HepG2 (cell line): ENCODE measurements around the gene TAF12. TPM values are rescaled to one million over a fixed set of nuclear protein-coding genes. Genes with fewer than 3 reads are reported as not detected.

Experiments used
- ARID4A ChIP-seq: sonication (generic); formaldehyde crosslinking; IDR thresholded peaks from 2 replicates; pipeline ENCODE4 v1.5.0; 2020; ENCODE audit warnings: mild to moderate bottlenecking, missing genetic modification reagents, borderline replicate concordance
- ATF4 ChIP-seq, 2 experiments: fragments of 450-650 bp in 1 of 2; sonication (generic) in 1 of 2; formaldehyde crosslinking; IDR thresholded peaks; 2 replicates each; pipeline versions ENCODE4 v1.5.0 to v1.8.0; 2020 to 2022; ENCODE audit warnings: mild to moderate bottlenecking in 1 of 2, missing genetic modification reagents in 1 of 2
- BCL6 ChIP-seq: IDR thresholded peaks from 2 replicates; pipeline ENCODE4 v1.6.1; 2016; ENCODE audit warnings: missing genetic modification reagents, missing compliant biosample characterization
- CCAR2 ChIP-seq: fragments of 200-400 bp; formaldehyde crosslinking; optimal IDR thresholded peaks from 2 replicates; pipeline ENCODE3; 2018; ENCODE audit warnings: low read depth, mild to moderate bottlenecking, low read length, moderate library complexity
- IKZF1 ChIP-seq: fragments of 450-650 bp; IDR thresholded peaks from 2 replicates; pipeline ENCODE4 v1.7.1; 2016
- KDM4B ChIP-seq: sonication (generic); formaldehyde crosslinking; IDR thresholded peaks from 2 replicates; pipeline ENCODE4 v1.4.0; 2020; ENCODE audit warnings: missing genetic modification reagents
- KLF12 ChIP-seq: sonication (generic); formaldehyde crosslinking; IDR thresholded peaks from 2 replicates; pipeline ENCODE4 v1.4.0; 2020; ENCODE audit warnings: missing genetic modification reagents, borderline replicate concordance
- MIER3 ChIP-seq: IDR thresholded peaks from 2 replicates; pipeline ENCODE4 v1.6.1; 2016; ENCODE audit warnings: missing compliant biosample characterization, borderline replicate concordance
- PCBP1 ChIP-seq: fragments of 200-400 bp; formaldehyde crosslinking; IDR thresholded peaks from 2 replicates; pipeline ENCODE4 v1.6.1; 2017; ENCODE audit warnings: mild to moderate bottlenecking, low read depth, low read length, borderline replicate concordance
- SALL2 ChIP-seq: sonication (generic); formaldehyde crosslinking; IDR thresholded peaks from 2 replicates; pipeline ENCODE4 v1.8.1; 2023; ENCODE audit warnings: mild to moderate bottlenecking, missing genetic modification reagents, inconsistent platforms
- SMAD1 ChIP-seq: sonication (generic); formaldehyde crosslinking; IDR thresholded peaks from 2 replicates; pipeline ENCODE4 v1.4.0; 2020; ENCODE audit warnings: missing genetic modification reagents, low read depth, mild to moderate bottlenecking, borderline replicate concordance
- ZHX1 ChIP-seq: sonication (generic); formaldehyde crosslinking; IDR thresholded peaks from 2 replicates; pipeline ENCODE4 v1.8.1; 2022; ENCODE audit warnings: low read depth, mild to moderate bottlenecking, missing genetic modification reagents
- ZNF18 ChIP-seq: sonication (generic); formaldehyde crosslinking; IDR thresholded peaks from 2 replicates; pipeline ENCODE4 v1.8.0; 2022; ENCODE audit warnings: mild to moderate bottlenecking, missing genetic modification reagents; ENCODE audit not compliant: insufficient replicate concordance
- ZNF235 ChIP-seq: sonication (generic); formaldehyde crosslinking; IDR thresholded peaks from 2 replicates; pipeline ENCODE4 v1.8.1; 2023; ENCODE audit warnings: mild to moderate bottlenecking, missing genetic modification reagents, borderline replicate concordance
- ZNF451 ChIP-seq: sonication (generic); formaldehyde crosslinking; IDR thresholded peaks from 2 replicates; pipeline ENCODE4 v1.5.0; 2020; ENCODE audit warnings: mild to moderate bottlenecking, missing genetic modification reagents
- ZNF556 ChIP-seq: sonication (generic); formaldehyde crosslinking; IDR thresholded peaks from 2 replicates; pipeline ENCODE4 v1.4.0; 2020; ENCODE audit warnings: mild to moderate bottlenecking, missing genetic modification reagents, borderline replicate concordance
- ZNF691 ChIP-seq: sonication (generic); formaldehyde crosslinking; IDR thresholded peaks from 2 replicates; pipeline ENCODE4 v1.4.0; 2020; ENCODE audit warnings: missing genetic modification reagents, low read depth, mild to moderate bottlenecking, borderline replicate concordance
- ZNF792 ChIP-seq: IDR thresholded peaks from 2 replicates; pipeline ENCODE4 v1.6.1; 2016
- polyA plus RNA-seq, 8 experiments: library from polyadenylated mRNA; depleted of rRNA in 3 of 8; stranded (reverse) in 7 of 8; unstranded in 1 of 8; fragments of >200 nt; fragmentation: Illumina TruSeq in 4 of 8; extraction: Trizol in 4 of 8; gene quantifications; 2 replicates each; pipeline versions ENCODE4 v1.2.1 to v1.2.3, GENCODE V29; 2011 to 2016; ENCODE audit warnings: low read depth in 4 of 8, missing spikeins in 1 of 8, mixed read lengths in 1 of 8; ENCODE audit not compliant: insufficient read depth in 1 of 8
- total RNA-seq, 5 experiments: library from RNA; depleted of rRNA; stranded (reverse); fragments of >200 nt; fragmentation: Illumina TruSeq; extraction: Trizol; gene quantifications; 2 replicates each; pipeline ENCODE4 v1.2.3, GENCODE V29; 2016; ENCODE audit warnings: low read depth in 1 of 5

TAF12 gene
- total and polyA plus RNA-seq, 2 of the 13 experiments (the other 11 are each of a cell fraction or from before 2014, with no cell fraction given): 16.3 to 17.1 TPM

- TF ChIP-seq SALL2 (CRISPR knock-in tag) (peak; percentile 89), ZNF556 (CRISPR knock-in tag) (peak; percentile 77; the same call in 1 of the 2 replicates), MIER3 (peak; percentile 90; the same call in 1 of the 2 replicates), IKZF1 (no peak), PCBP1 (peak; percentile 90), CCAR2 (no peak), SMAD1 (CRISPR knock-in tag) (no peak), KDM4B (CRISPR knock-in tag) (peak; percentile 76; the same call in 1 of the 2 replicates), ZNF691 (0 out of 2 replicates have a peak, but pooled peaks have one; percentile 54), KLF12 (CRISPR knock-in tag) (peak; percentile 99; the same call in 1 of the 2 replicates), ARID4A (peak; percentile 94), ZNF451 (CRISPR knock-in tag) (peak; percentile 68; the same call in 1 of the 2 replicates), ZNF235 (CRISPR knock-in tag) (peak; percentile 90; the same call in 1 of the 2 replicates), BCL6 (CRISPR knock-in tag) (peak; percentile 24; the same call in 1 of the 2 replicates), ZNF18 (CRISPR knock-in tag) (peak; percentile 82), ZHX1 (CRISPR knock-in tag) (peak; percentile 89), ZNF792 (CRISPR knock-in tag) (peak; percentile 83), ATF4 (CRISPR knock-in tag; IDR thresholded peaks at IDR 0.05) (0 out of 4 replicates have a peak, but pooled peaks of 1 of the 2 experiments have one; percentile 73)
Observed at GRCh38 chr1:28581531-28582247, 61.2 kb downstream of the TAF12 start (continued).
